K562 (cell line): ENCODE results near the gene TBC1D1. TPM values are rescaled to one million over a fixed set of nuclear protein-coding genes. Genes with fewer than 3 reads are reported as not detected.

Experiments used
- ETV6 ChIP-seq, 3 experiments: fragments of 150-350 bp in 1 of 3; sonication (generic) in 1 of 3; formaldehyde crosslinking in 1 of 3; IDR thresholded peaks; 2 replicates each; pipeline versions ENCODE4 v1.6.1 to v1.8.0; 2014 to 2022; ENCODE audit warnings: borderline replicate concordance in 2 of 3, low read depth in 2 of 3, antibody characterized with exemption in 1 of 3, low read length in 1 of 3, mild to moderate bottlenecking in 1 of 3, missing genetic modification reagents in 1 of 3
- HDGF ChIP-seq: fragments of 450-650 bp; IDR thresholded peaks from 2 replicates; pipeline ENCODE4 v1.6.1; 2016
- KLF10 ChIP-seq: fragments of 250-450 bp; sonication (Bioruptor Pico); IDR thresholded peaks from 2 replicates; pipeline ENCODE4 v1.6.1; 2021; ENCODE audit warnings: matching md5 sums
- POLR2AphosphoS2 ChIP-seq: IDR thresholded peaks from 2 replicates; pipeline ENCODE4 v1.6.1; 2012; ENCODE audit warnings: low read length, improper control_type of control experiment
- SIX5 ChIP-seq, 2 experiments: IDR thresholded peaks; 2 replicates each; pipeline ENCODE4 v1.6.1; 2011; ENCODE audit warnings: low read length in 2 of 2, borderline replicate concordance in 1 of 2, low read depth in 1 of 2, mild to moderate bottlenecking in 1 of 2, moderate library complexity in 1 of 2; ENCODE audit not compliant: insufficient read depth in 1 of 2
- TAF7 ChIP-seq: fragments of 450-650 bp; IDR thresholded peaks from 2 replicates; pipeline ENCODE4 v1.6.1; 2016; ENCODE audit warnings: missing genetic modification characterization, missing compliant biosample characterization
- ZNF766 ChIP-seq: fragments of 200-800 bp; sonication (Bioruptor generic); conservative IDR thresholded peaks from 2 replicates; pipeline ENCODE4 v1.6.1; 2016; ENCODE audit warnings: missing genetic modification characterization, missing compliant biosample characterization
- polyA plus RNA-seq, 8 experiments: library from polyadenylated mRNA; depleted of rRNA in 4 of 8; stranded (reverse) in 5 of 8; unstranded in 3 of 8; fragments of >200 nt; fragmentation: Nextera tagmentation in 2 of 8; fragmentation: Illumina TruSeq in 1 of 8; extraction: Ambion mirVana in 2 of 8; extraction: Trizol in 1 of 8; gene quantifications; 2 replicates each; pipeline versions ENCODE4 v1.2.1 to v1.2.3, GENCODE V29; 2011 to 2014; ENCODE audit warnings: inconsistent platforms in 1 of 8, missing spikeins in 1 of 8
- total RNA-seq, 7 experiments: library from RNA; depleted of rRNA in 6 of 7; stranded (reverse); fragments of >200 nt in 6 of 7; fragmentation: Illumina TruSeq in 2 of 7; extraction: Trizol in 2 of 7; gene quantifications; 2 replicates each; pipeline versions ENCODE4 v1.2.1 to v1.2.3, GENCODE V29; 2011 to 2021; ENCODE audit warnings: low replicate concordance in 1 of 7
- TF ChIP-seq, protein P1 (sequence below): fragments of 200-600 bp; sonication (generic); IDR thresholded peaks from one replicate; pipeline ENCODE4 v1.6.1; 2012; ENCODE audit warnings: mild to moderate bottlenecking, low read depth, low read length, inconsistent platforms

TBC1D1 gene
- total and polyA plus RNA-seq, 9 of the 15 experiments (the other 6 are each of a cell fraction or from before 2014, with no cell fraction given): 0.59 to 14.2 (median 8.8) TPM

DNA sequence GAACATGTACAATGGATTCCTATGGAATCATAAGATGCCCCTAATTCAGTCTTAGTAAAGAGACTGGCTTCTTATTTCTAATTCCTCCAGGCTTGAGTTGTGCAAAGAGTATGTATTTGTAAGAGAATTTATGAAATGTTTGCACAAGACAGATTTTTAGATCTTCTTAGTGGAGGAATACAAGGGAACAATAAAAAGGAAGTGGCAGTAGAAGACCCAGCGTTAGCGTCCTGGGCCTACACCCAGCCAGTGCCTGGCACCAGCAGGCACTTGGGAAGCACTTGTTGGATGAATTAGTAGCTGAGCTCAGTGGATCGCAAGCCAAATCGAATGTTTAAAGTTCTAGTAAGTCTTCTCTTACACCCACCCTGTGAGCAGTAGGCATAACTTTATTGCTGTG lies 226.7 kb downstream of the TBC1D1 start (continued):
- TF ChIP-seq, protein P1, sequence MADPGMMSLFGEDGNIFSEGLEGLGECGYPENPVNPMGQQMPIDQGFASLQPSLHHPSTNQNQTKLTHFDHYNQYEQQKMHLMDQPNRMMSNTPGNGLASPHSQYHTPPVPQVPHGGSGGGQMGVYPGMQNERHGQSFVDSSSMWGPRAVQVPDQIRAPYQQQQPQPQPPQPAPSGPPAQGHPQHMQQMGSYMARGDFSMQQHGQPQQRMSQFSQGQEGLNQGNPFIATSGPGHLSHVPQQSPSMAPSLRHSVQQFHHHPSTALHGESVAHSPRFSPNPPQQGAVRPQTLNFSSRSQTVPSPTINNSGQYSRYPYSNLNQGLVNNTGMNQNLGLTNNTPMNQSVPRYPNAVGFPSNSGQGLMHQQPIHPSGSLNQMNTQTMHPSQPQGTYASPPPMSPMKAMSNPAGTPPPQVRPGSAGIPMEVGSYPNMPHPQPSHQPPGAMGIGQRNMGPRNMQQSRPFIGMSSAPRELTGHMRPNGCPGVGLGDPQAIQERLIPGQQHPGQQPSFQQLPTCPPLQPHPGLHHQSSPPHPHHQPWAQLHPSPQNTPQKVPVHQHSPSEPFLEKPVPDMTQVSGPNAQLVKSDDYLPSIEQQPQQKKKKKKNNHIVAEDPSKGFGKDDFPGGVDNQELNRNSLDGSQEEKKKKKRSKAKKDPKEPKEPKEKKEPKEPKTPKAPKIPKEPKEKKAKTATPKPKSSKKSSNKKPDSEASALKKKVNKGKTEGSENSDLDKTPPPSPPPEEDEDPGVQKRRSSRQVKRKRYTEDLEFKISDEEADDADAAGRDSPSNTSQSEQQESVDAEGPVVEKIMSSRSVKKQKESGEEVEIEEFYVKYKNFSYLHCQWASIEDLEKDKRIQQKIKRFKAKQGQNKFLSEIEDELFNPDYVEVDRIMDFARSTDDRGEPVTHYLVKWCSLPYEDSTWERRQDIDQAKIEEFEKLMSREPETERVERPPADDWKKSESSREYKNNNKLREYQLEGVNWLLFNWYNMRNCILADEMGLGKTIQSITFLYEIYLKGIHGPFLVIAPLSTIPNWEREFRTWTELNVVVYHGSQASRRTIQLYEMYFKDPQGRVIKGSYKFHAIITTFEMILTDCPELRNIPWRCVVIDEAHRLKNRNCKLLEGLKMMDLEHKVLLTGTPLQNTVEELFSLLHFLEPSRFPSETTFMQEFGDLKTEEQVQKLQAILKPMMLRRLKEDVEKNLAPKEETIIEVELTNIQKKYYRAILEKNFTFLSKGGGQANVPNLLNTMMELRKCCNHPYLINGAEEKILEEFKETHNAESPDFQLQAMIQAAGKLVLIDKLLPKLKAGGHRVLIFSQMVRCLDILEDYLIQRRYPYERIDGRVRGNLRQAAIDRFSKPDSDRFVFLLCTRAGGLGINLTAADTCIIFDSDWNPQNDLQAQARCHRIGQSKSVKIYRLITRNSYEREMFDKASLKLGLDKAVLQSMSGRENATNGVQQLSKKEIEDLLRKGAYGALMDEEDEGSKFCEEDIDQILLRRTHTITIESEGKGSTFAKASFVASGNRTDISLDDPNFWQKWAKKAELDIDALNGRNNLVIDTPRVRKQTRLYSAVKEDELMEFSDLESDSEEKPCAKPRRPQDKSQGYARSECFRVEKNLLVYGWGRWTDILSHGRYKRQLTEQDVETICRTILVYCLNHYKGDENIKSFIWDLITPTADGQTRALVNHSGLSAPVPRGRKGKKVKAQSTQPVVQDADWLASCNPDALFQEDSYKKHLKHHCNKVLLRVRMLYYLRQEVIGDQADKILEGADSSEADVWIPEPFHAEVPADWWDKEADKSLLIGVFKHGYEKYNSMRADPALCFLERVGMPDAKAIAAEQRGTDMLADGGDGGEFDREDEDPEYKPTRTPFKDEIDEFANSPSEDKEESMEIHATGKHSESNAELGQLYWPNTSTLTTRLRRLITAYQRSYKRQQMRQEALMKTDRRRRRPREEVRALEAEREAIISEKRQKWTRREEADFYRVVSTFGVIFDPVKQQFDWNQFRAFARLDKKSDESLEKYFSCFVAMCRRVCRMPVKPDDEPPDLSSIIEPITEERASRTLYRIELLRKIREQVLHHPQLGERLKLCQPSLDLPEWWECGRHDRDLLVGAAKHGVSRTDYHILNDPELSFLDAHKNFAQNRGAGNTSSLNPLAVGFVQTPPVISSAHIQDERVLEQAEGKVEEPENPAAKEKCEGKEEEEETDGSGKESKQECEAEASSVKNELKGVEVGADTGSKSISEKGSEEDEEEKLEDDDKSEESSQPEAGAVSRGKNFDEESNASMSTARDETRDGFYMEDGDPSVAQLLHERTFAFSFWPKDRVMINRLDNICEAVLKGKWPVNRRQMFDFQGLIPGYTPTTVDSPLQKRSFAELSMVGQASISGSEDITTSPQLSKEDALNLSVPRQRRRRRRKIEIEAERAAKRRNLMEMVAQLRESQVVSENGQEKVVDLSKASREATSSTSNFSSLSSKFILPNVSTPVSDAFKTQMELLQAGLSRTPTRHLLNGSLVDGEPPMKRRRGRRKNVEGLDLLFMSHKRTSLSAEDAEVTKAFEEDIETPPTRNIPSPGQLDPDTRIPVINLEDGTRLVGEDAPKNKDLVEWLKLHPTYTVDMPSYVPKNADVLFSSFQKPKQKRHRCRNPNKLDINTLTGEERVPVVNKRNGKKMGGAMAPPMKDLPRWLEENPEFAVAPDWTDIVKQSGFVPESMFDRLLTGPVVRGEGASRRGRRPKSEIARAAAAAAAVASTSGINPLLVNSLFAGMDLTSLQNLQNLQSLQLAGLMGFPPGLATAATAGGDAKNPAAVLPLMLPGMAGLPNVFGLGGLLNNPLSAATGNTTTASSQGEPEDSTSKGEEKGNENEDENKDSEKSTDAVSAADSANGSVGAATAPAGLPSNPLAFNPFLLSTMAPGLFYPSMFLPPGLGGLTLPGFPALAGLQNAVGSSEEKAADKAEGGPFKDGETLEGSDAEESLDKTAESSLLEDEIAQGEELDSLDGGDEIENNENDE: no peak
- no peak for TF ChIP-seq POLR2AphosphoS2
- no peak for TF ChIP-seq HDGF
- no peak for TF ChIP-seq ETV6 (IDR thresholded peaks at IDR 0.05; ENCODE audit: borderline replicate concordance in 1 of 2, low read depth in 2 of 2, low read length in 1 of 2)
- no peak for TF ChIP-seq ETV6 (CRISPR knock-in tag; IDR thresholded peaks at IDR 0.05; ENCODE audit: borderline replicate concordance)
- no peak for TF ChIP-seq KLF10 (CRISPR knock-in tag)
- no peak for TF ChIP-seq SIX5 (IDR thresholded peaks at IDR 0.05; ENCODE audit: borderline replicate concordance in 1 of 2, insufficient read depth in 1 of 2, low read depth in 1 of 2, low read length in 2 of 2)
- no peak for TF ChIP-seq TAF7
- no peak for TF ChIP-seq ZNF766 (CRISPR knock-in tag)
